GM21447 (cell line): ENCODE results near the gene SCYL2.

Experiments
- ATAC-seq: cut with Tn5 transposase; IDR thresholded peaks from one replicate; pipeline ENCODE4 v1.9.1; 2021; ENCODE audit not compliant: unreplicated experiment

The SCYL2 gene

GRCh38 chr12:100372853-100373640 is 106.1 kb downstream of the SCYL2 start:
- ATAC-seq, result no peak

DNA sequence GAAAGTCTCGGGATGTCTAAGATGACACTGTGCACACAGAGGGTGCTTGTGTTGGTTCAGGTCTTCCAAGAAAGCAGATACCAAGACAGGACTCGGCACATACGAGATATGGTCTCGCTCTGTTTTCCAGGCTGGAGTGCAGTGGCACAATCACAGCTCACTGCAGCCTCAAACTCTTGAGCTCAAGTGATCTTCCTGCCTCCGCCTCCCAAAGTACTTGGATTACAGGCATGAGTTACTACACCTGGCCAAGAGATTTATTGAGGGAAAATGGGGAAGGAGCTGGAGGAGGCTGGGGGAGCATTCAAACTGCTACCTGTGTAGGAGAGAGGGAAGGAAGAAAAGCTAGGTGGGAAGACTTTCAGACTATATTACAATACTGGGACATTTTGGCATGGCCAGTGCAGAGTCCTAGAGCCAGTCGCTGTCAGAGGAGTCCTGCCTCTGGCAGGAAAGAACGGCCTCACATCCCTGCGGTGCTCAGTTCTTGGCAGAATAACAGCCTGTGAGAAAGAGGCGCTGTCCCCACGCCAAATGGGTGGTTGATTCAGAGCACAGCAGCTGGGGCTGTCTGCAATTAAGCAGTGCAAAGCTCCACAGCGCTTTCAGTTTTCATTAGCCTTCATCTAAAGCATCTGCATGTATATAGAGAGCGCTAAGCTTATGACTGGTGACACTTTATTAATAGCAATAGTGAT is 108.2 kb downstream of the SCYL2 start:
- no peak for ATAC-seq

DNA sequence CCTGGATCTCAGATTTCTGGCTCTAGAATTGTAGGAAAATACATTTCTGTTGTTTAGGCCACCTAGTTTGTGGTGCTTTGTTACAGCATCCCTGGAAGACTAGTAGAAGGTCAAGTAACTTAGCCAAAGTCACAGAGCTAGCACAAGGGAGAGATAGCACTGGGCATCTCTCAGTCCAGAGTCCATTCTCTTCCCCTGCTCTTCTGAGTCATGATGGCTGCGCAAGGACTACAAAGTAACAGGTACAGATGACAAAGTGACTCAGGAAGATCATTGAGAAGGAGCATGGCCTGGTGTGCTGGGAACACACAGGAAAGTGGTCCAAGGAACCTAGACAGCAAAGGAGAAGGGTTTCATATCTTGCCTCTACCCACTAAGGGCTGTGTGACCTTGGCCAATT is 109.2 kb downstream of the SCYL2 start:
- ATAC-seq, result no peak

DNA sequence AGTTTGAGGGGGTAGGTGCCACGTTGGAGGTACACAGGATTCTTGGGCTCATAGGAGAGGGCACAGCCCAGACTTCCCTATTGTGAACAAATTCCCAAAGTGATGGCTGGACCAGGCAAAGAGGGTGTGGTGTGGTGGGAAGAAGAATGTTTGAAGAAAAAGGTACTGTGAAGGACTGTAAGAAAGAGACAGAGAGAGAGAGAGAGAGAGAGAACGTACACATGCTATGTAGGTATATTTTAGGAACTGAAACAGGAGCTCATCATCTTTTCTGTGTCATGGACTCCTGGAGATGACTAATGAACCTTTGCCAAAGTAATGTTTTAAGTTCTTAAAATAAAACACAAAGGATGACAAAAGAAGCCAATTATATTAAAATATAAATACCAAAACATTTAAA is 114.4 kb downstream of the SCYL2 start:
- ATAC-seq, result no peak

DNA sequence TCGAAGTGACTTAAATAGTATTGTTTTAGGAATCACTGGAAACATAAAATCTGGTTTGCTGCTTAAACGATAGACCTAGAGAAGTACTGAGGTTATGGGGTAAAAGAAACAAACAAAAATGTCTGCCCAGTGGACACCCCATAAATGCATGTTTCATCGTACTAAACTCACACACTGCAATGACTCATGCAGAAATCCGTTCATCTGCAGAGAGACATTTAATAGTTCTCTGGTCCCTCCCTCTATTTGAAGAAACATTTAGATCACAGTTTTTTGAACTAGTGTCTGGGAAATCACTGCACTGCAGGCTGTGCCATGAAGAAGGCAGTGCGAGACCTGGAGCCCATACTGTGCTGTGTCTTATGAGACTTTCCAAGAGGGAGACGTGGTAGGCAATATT is 115.4 kb downstream of the SCYL2 start:
- ATAC-seq, result no peak

DNA sequence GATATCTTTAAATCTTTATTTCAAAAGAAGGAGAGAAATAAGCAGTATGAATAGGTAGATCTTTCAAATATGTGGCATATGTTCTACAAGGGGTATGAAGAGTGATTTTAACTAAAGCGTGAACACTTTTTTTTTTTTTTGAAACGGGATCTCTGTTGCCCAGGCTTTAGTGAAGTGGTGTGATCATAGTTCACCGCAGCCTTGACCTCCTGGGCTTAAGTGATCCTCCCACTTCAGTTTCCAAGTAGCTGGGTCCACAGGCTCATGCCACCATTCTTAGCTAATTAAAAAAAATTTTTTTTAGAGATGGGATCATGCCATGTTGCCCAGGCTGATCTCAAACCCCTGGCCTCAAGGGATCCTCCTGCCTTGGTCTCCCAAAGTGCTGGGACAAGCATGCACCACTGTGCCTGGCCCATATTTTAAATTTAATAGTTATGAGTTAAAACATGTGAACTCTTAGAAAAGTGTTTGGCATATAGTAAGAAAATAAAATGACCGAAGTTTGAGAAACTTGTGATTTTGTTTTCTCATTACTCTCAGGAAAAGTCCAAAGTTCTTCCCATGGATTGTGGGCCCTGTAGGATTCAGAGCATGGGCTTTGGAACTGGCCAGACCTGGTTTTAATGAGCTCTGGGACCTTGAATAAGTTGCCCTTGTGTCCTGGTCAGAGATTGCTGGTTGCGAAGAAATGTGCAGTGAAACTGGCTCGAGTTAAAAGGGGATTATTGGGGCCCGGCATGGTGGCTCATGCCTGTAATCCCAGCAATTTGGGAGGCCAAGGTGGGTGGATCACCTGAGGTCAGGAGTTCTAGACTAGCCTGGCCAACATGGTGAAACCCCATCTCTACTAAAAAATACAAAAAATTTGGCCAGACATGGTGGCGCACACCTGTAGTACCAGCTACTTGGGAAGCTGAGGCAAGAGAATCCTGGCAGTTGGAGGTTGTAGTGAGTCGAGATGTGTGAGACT is 116.9 kb downstream of the SCYL2 start:
- no peak for ATAC-seq

DNA sequence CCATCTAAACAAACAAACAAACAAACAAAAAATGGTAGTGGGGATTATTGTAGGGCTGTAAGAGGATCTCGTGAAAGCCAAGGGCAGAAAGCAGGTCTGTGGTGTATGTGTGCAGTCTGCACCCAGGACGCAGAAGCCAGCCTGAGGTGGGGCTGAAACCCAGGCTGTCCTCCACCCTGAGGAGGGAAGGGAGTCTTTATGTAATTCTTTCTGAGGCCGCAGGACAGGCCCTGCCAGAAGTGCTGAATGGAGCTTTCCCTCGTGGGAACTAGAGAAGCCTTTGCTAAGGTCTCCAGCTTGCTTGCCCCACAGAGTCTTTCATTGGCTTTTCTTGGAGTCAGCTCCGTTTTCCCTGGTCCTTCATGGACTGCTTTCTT is 117.6 kb downstream of the SCYL2 start:
- no peak for ATAC-seq

- ATAC-seq, result no peak
These were observed 121.4 kb downstream of the SCYL2 start for GRCh38 chr12:100388382-100388781.
